Midbrain (tissue), 1 donor: ENCODE results near the gene FAM199X.
"Not testable (repeated sequence)": the region's sequence is repeated elsewhere in the genome, so short reads cannot be mapped to it uniquely, and the experiment has no call there.

Source experiments
- DNase-seq: peaks from one replicate; lab custom pipeline; 2025; lab: John Stamatoyannopoulos, UW

The FAM199X gene

GRCh38 chrX:104189837-104190236, 23.6 kb downstream of the FAM199X start:
- no peak for DNase-seq

- no peak for DNase-seq
Observed at GRCh38 chrX:104193485-104193884, 27.2 kb downstream of the FAM199X start.

GRCh38 chrX:104195013-104195412, 28.8 kb downstream of the FAM199X start:
- no peak for DNase-seq

GRCh38 chrX:104195489-104196084, 29.3 kb downstream of the FAM199X start:
- peak; percentile 40 for DNase-seq

GRCh38 chrX:104205548-104205947, 39.3 kb downstream of the FAM199X start:
- DNase-seq, result no peak

GRCh38 chrX:104211187-104211586, 44.9 kb downstream of the FAM199X start:
- DNase-seq, result no peak

- not testable (repeated sequence) for DNase-seq
Observed at GRCh38 chrX:104230060-104230459, 63.8 kb downstream of the FAM199X start.
